Measurements from ENCODE around the gene PNRC1.
"Not testable (repeated sequence)": the region's sequence is repeated elsewhere in the genome, so short reads cannot be mapped to it uniquely, and the experiment has no call there.

The PNRC1 gene

GRCh38 chr6:89054208-89054607, 26.3 kb upstream of the PNRC1 start:
- in situ Hi-C loops (cut with MboI; ENCODE audit: low pct_unique_long_range_greater_than_20kb, low sequenced_read_pairs) = no loop called here
- DNase-seq = no peak

- in situ Hi-C loops (cut with MboI; ENCODE audit: low pct_unique_long_range_greater_than_20kb, low sequenced_read_pairs) = no loop called here
- no peak for DNase-seq
These were observed 22.8 kb upstream of the PNRC1 start for GRCh38 chr6:89057759-89058158.

DNA sequence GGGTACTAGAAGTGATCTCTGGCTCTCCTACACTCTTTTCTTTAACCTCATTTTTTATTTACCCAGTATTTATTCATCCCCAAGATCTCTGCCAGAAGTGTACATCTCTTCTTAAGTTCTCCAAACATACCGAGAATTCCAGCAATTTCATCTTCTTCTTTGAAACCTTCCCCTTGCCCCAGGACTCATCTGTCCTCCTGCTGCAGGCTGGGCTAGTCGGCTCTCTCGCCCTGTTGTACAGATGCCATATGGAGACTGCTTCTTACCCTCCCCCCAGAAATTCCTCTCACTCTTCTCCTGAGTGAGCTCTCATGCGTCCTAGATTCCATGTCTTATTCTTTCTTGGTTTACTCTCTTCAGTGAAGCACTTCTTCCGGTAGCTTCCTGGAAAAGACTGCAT, 21.9 kb upstream of the PNRC1 start:
- no peak for DNase-seq
- in situ Hi-C loops (cut with MboI; ENCODE audit: low pct_unique_long_range_greater_than_20kb, low sequenced_read_pairs) = no loop called here

- in situ Hi-C loops (cut with MboI; ENCODE audit: low pct_unique_long_range_greater_than_20kb, low sequenced_read_pairs) = no loop called here
These were observed 21.3 kb upstream of the PNRC1 start for GRCh38 chr6:89059227-89059626.

DNA sequence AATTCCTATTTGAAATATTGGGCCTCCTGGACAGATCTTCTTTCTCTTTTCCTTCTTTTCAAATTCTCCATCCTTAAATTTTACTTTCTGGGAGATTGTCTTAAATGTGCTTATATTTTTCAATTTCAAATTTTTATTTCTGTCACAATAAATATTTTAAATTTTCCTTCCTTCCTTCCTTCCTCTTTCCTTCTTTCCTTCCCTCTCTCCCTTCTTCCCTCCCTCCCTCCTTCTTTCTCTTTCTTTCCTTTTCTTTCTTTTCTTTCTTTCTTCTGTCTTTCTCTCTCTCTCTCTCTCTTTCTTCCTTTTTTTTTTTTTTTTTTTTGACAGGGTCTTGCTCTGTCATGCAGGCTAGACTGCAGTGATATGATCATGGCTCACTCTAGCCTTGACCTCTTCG, 16.7 kb upstream of the PNRC1 start:
- no peak for DNase-seq
- in situ Hi-C loops (cut with MboI; ENCODE audit: low pct_unique_long_range_greater_than_20kb, low sequenced_read_pairs) = no loop called here

More at GRCh38 chr6:89059227-89059626, 21.3 kb upstream of the PNRC1 start:
- no peak for DNase-seq

DNA sequence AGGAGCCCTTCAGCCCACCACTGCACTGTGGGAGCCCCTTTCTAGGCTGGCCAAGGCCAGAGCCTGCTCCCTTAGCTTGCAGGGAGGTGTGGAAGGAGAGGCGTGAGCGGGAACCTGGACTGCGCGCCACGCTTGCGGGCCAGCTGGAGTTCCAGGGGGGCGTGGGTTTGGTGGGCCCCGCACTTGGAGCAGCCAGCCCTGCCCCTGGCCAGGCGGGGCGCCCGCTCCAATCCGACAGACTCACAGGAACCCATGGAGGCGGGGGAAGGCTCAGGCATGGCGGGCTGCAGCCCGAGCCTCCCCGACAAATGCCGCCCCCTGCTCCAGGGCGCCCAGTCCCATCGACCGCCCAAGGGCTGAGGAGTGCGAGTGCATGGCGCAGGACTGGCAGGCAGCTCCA, 15.6 kb upstream of the PNRC1 start:
- in situ Hi-C loops (cut with MboI; ENCODE audit: low pct_unique_long_range_greater_than_20kb, low sequenced_read_pairs); DNase-seq: not testable (repeated sequence)

DNA sequence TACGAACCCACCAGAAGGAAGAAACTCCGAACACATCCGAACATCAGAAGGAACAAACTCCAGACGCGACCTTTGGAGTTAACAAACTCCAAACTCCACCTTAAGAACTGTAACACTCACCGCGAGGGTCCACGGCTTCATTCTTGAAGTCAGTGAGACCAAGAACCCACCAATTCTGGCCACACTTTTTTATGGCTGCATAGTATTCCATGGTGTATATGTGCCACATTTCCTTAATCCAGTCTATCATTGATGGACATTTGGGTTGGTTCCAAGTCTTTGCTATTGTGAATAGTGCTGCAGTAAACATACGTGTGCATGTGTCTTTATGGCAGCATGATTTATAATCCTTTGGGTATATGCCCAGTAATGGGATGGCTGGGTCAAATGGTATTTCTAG, 14.4 kb upstream of the PNRC1 start:
- in situ Hi-C loops (cut with MboI; ENCODE audit: low pct_unique_long_range_greater_than_20kb, low sequenced_read_pairs) = not testable (repeated sequence)

GRCh38 chr6:89066940-89067646, 13.5 kb upstream of the PNRC1 start:
- peak; percentile 59 for DNase-seq
- in situ Hi-C loops (cut with MboI; ENCODE audit: low pct_unique_long_range_greater_than_20kb, low sequenced_read_pairs) = no loop called here

More for the DNA sequence above, 14.4 kb upstream of the PNRC1 start:
- DNase-seq = not testable (repeated sequence)

DNA sequence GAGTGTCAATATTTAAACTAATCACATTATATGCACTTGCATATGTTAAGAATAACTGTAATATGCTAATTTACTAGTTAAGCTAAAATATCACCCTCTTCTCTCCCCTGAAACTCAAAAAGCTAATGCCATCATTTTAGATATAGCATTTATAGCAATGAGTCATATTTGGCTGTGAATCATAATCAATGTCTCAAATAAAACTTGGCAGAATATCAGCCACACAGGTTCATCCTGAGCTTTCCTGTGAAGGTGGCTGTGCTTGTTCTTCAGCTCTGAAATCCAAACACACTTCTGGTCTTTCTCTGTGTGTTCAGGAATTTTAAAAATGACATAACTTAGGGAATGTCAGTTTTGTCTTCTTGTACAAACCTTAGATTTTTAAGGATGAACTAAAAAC, 12.8 kb upstream of the PNRC1 start:
- in situ Hi-C loops (cut with MboI; ENCODE audit: low pct_unique_long_range_greater_than_20kb, low sequenced_read_pairs) = no loop called here
- no peak for DNase-seq

DNA sequence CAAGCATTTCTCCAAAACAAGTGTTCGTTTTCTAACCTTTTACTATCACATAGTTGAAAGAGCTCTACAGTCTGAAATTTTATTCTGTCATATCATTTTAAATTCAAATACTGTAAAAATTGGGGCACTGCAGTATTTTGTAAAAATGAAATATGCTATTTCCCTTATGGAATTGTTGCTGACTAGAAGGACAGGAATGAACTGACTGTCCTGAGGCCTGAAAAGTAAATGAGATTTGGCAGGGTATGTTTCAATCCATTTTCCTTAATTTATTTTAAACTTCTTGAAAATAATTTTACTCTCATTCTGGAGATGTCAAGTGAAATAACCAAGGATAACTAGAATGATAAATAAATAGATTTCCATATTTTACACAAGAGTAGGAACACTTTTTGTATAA, 11.9 kb upstream of the PNRC1 start:
- no peak for DNase-seq
- in situ Hi-C loops (cut with MboI; ENCODE audit: low pct_unique_long_range_greater_than_20kb, low sequenced_read_pairs) = no loop called here

- in situ Hi-C loops (cut with MboI; ENCODE audit: low pct_unique_long_range_greater_than_20kb, low sequenced_read_pairs) = no loop called here
- DNase-seq = no peak
These were observed 10.9 kb upstream of the PNRC1 start for GRCh38 chr6:89069536-89070163.

- in situ Hi-C loops (cut with MboI; ENCODE audit: low pct_unique_long_range_greater_than_20kb, low sequenced_read_pairs) = no loop called here
- DNase-seq = no peak
These were observed 9.5 kb upstream of the PNRC1 start for GRCh38 chr6:89071036-89071435.

- in situ Hi-C loops (cut with MboI; ENCODE audit: low pct_unique_long_range_greater_than_20kb, low sequenced_read_pairs) = no loop called here
- peak; percentile 94 for DNase-seq
These were observed 7.4 kb upstream of the PNRC1 start for GRCh38 chr6:89073014-89073620.

- in situ Hi-C loops (cut with MboI; ENCODE audit: low pct_unique_long_range_greater_than_20kb, low sequenced_read_pairs) = no loop called here
- no peak for DNase-seq
These were observed 6.7 kb upstream of the PNRC1 start for GRCh38 chr6:89073840-89074239.

DNA sequence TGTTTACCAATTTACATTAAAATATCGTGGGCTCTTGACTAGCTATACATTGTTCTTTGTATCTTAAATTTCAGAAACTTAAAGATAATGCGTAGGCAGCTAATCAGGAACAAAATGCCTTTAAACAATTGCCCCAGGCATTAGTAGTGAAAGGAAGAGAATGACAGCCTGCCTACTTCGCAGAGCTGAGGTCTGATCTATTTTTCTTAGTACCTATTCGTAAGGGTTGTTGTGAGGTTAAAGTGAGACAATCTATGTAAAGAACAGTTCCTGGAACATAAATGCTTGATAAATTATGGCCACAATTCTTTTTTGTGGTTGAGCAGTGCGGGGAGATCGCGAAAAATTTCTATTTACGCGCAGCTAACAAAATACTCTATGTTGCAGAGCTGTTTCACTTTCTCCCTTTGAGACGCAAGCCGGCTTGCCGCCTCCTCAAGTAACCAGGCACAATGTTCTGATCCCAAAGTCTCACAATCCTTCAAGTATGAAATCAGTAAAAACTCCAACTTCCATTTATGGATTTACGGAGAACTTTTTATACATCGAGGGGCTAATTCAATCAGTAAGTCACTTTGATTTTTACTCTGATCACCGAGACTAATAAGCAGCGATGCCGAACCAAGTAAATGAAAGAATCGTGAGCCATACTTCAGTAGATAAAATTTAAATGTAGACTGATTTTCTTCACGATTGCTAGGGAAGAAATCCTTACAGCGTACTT, 878 bp upstream of the PNRC1 start:
- in situ Hi-C loops (cut with MboI; ENCODE audit: low pct_unique_long_range_greater_than_20kb, low sequenced_read_pairs) = no loop called here
- DNase-seq = peak; percentile 73

DNA sequence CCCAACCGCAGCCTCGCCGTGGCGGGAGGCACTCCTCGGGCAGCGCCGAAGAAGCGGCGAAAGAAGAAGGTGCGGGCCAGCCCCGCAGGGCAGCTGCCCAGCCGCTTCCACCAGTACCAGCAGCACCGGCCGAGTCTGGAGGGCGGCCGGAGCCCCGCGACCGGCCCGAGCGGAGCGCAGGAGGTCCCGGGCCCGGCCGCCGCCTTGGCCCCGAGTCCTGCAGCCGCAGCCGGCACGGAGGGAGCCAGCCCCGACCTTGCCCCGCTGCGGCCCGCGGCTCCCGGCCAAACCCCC, 525 bp downstream of the PNRC1 start:
- in situ Hi-C loops (cut with MboI; ENCODE audit: low pct_unique_long_range_greater_than_20kb, low sequenced_read_pairs) = no loop called here
- no peak for DNase-seq

DNA sequence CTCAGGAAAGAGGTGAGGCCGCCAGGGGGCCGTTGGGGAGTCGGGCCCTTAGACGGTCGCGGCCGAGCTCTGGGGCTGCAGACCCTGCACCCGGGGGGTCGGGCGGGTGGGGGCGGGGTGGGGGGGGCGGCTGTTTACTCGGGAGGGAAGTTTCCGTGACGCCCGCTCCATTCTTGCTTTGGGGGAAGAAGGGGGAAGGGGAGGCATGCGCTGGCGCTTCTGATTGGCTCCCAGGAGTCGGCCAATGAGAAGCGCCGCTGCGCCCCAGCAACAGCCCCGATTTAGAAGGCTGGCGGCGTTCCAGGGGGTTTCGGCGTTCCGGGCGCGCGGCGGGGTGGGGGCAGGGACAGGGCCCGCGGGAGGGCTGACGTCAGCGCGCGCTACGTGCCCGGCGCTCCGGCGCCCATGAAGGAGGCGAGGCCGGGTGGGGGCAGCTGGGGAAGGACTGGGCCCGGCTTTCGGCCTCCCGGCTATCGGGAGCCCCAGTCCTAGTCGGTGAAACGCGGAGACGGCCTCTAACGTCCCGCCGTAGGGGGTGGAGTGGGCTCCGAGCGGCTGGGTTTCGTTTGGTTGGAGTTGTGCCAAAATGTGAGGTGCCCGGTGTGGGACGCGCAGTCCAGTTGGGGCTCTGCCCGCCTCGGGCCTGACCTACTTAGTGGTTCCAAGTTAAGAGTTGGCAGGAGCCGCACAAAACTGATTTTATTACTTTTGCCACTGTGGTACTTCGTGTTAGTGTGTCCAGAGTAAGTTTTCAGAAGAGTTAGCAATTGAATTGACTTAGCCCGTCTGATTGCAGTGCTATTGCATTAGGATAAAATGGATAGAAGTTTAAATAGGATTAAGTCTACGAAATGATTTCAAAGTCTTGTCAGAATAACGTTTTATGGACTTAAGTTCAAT, 1.1 kb downstream of the PNRC1 start:
- DNase-seq = peak; percentile 95
- in situ Hi-C loops (cut with MboI; ENCODE audit: low pct_unique_long_range_greater_than_20kb, low sequenced_read_pairs) = no loop called here

- peak; percentile 29 for DNase-seq
- in situ Hi-C loops (cut with MboI; ENCODE audit: low pct_unique_long_range_greater_than_20kb, low sequenced_read_pairs) = no loop called here
These were observed 1.9 kb downstream of the PNRC1 start for GRCh38 chr6:89082486-89082891.

DNA sequence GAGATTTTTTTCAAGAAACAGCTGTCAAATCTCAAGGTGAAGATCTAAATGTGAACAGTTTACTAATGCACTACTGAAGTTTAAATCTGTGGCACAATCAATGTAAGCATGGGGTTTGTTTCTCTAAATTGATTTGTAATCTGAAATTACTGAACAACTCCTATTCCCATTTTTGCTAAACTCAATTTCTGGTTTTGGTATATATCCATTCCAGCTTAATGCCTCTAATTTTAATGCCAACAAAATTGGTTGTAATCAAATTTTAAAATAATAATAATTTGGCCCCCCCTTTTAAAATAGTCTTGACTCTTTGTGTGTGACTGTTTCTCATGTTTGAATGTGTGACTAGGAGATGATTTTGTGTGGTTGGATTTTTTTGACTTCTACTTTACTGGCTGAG, 4.0 kb downstream of the PNRC1 start:
- DNase-seq = no peak
- in situ Hi-C loops (cut with MboI; ENCODE audit: low pct_unique_long_range_greater_than_20kb, low sequenced_read_pairs) = no loop called here

Data from KBM-7 (cell line).